BE2C (cell line): ENCODE measurements around the gene AKAP13.

Experiments
- DNase-seq: peaks from one replicate; pipeline ENCODE4 v3.0.0-alpha.2; 2020
- H3K27me3 ChIP-seq: fragments of 250-450 bp; sonication (Bioruptor Pico); 2 replicates; pipeline ENCODE4 v1.5.1; 2020; ENCODE audit warnings: mild to moderate bottlenecking
- H3K36me3 ChIP-seq: fragments of 250-450 bp; sonication (Bioruptor Pico); 2 replicates; pipeline ENCODE4 v1.5.1; 2020; ENCODE audit warnings: mild to moderate bottlenecking
- H3K4me1 ChIP-seq: fragments of 250-450 bp; sonication (Bioruptor Pico); 2 replicates; pipeline ENCODE4 v1.5.1; 2020
- H3K4me3 ChIP-seq: 2 replicates; pipeline ENCODE4 v1.5.1; 2011; ENCODE audit warnings: low read depth, low read length
- H3K9me3 ChIP-seq: fragments of 250-450 bp; sonication (Bioruptor Pico); 2 replicates; pipeline ENCODE4 v1.5.1; 2020
- CTCF ChIP-seq: IDR thresholded peaks from 2 replicates; pipeline ENCODE4 v1.5.1; 2012; ENCODE audit warnings: mild to moderate bottlenecking, low read depth, low read length

The AKAP13 gene

GRCh38 chr15:85748729-85749128, 368.3 kb downstream of the AKAP13 start:
- Histone ChIP-seq H3K4me3 (no peak overlapping the region), H3K4me1 (peaks cover 3% of the 10 kb centered on the region; the same call in 1 of the 2 replicates), H3K9me3 (no peaks in the 10 kb centered on the region), H3K36me3 (peaks cover 30% of the 10 kb centered on the region), H3K27me3 (no peaks in the 10 kb centered on the region)
- no peak for DNase-seq
- peak; percentile 11; the same call in 1 of the 2 replicates for TF ChIP-seq CTCF

DNA sequence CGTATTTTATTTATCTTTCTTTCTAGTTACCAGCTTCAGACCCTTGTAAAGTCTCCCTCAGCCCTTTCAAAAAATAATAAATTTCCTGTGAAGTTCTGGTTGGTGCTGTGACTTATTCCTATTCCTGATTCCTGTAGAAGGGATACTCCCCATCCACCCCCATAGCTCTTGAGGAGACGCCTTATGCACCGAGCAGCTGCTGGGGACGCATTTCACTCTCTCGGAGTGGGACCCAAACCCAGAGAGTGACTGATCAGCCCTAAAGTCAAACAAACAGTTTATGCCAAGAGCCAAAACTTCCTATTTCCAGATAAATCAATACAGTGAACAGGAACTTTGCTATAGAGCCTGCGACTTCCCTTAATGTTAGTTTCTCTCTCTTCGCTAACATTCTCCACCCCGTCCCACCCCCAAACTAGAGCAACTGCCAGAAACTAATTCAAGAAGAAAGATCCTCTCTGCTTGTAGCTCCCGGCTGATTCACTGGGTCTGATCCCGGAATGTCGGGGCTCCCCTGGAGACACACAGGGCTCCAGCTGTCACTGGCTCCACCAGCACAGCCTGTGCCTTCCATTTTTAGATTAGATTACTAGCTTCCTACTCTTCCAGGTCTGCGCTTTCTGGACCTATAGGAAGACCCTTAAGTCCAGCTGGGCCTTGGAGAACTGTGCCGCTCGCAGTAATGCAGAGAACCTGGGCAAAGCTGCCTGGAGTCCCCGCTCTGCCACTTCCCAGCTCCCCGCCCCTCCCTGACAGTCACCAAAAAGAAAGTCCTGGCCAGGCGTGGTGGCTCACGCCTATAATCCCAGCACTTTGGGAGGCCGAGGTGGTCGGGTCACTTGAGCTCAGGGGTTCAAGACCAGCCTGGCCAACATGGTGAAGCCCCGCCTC, 369.1 kb downstream of the AKAP13 start:
- no peaks in the 10 kb centered on the region for H3K9me3 ChIP-seq
- no peak for TF ChIP-seq CTCF
- H3K27me3 ChIP-seq = no peaks in the 10 kb centered on the region
- peaks cover 30% of the 10 kb centered on the region for H3K36me3 ChIP-seq
- no peak overlapping the region for H3K4me3 ChIP-seq
- no peak for DNase-seq
- peaks cover 3% of the 10 kb centered on the region; the same call in 1 of the 2 replicates for H3K4me1 ChIP-seq

GRCh38 chr15:85750319-85751290, 370.2 kb downstream of the AKAP13 start:
- Histone ChIP-seq H3K9me3 (no peaks in the 10 kb centered on the region), H3K4me1 (peaks cover 3% of the 10 kb centered on the region; the same call in 1 of the 2 replicates), H3K4me3 (no peak overlapping the region), H3K36me3 (peaks cover 19% of the 10 kb centered on the region), H3K27me3 (no peaks in the 10 kb centered on the region)
- no peak for DNase-seq
- no peak for TF ChIP-seq CTCF

DNA sequence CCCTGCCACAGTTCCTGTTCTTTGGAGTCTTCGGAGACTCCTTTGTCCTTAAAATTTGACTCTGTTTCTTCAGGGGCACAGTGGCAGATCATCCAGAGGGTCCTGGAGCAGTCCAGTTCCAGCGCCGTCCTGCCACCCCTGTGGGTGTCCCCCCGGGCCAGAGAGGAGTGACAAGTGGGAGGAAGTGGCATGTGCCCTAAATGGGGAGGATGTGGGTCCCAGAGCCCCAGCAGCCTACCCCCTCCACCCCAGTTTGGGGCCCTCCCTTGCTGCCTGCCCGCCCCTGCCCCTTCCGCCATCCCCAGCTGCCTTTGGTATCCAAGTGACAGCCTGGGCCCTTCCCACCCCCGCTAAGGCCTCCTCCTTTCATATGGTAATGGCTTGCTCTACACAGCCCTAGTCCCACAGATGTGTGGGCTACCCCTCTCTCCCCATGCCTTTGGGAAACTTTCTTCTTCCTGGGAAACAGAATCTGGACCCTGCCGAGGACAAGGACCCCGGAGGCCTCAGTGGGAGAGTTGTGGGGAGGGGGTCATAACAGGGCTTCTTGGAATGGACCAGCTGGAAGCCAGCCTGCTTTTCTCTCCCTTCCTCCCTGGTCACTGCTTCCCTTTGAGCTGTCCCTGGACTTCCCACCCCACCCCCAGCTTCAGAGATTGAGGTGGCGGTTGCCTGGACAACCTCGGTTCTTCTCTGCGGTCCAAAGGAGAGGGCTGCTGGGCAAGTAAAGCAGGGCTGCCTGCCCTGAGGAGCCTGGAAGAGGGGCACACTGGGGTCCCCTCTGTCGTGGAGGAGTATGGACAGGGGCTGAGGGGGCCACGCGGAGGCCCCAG, 371.1 kb downstream of the AKAP13 start:
- peaks cover 14% of the 10 kb centered on the region for H3K36me3 ChIP-seq
- no peak overlapping the region for H3K4me3 ChIP-seq
- no peak for TF ChIP-seq CTCF
- no peaks in the 10 kb centered on the region for H3K27me3 ChIP-seq
- no peak for DNase-seq
- H3K9me3 ChIP-seq = no peaks in the 10 kb centered on the region
- H3K4me1 ChIP-seq = peaks cover 3% of the 10 kb centered on the region; the same call in 1 of the 2 replicates

DNA sequence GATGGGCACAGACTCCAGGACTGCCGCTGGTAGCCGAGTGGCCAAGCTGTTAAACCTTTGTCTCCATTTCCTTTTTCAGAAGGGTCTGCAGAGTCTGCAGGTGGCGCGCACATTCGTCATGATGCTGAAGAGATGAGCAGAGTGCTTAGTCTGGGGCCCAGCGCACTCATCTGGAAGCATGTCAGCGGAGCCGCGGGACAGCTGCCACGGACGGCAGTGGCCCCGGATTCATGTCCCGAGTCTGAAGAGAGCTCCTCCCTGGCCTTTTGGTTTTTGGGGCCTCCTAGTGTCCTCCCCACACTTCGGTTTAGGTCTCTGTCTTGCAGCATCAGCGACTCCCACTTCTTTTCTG, 371.7 kb downstream of the AKAP13 start:
- no peaks in the 10 kb centered on the region for H3K9me3 ChIP-seq
- H3K4me3 ChIP-seq = no peak overlapping the region
- TF ChIP-seq CTCF = no peak
- DNase-seq = no peak
- peaks cover 8% of the 10 kb centered on the region for H3K36me3 ChIP-seq
- H3K27me3 ChIP-seq = no peaks in the 10 kb centered on the region
- H3K4me1 ChIP-seq = peaks cover 3% of the 10 kb centered on the region; the same call in 1 of the 2 replicates
